IMR-90 (cell line): ENCODE data around the gene ZNF544. TPM values are rescaled to one million over a fixed set of nuclear protein-coding genes. Genes with fewer than 3 reads are reported as not detected.

Source experiments
- ATAC-seq: fragments of 200-7000 bp; cut with Tn5 transposase; 2 replicates; pipeline ENCODE4 v1.9.1; 2020; ENCODE audit warnings: low read depth, mild to moderate bottlenecking, moderate library complexity
- BruUV-seq: library from RNA; stranded (reverse); fragments of 400-500 nt; replicated peaks from 2 replicates; lab custom pipeline; 2021; lab: Mats Ljungman, UMichigan
- CTCF ChIA-PET: fragments of 300-600 bp; formaldehyde crosslinking; extraction: SDS; loops from one replicate; lab custom pipeline; 2021; ENCODE audit warnings: antibody characterized with exemption; lab: Yijun Ruan, JAX
- POLR2A ChIA-PET: fragments of 300-600 bp; sonication (Branson Sonifier 250); formaldehyde crosslinking; loops from one replicate; lab custom pipeline; 2022; ENCODE audit warnings: antibody characterized with exemption; ENCODE audit not compliant: unreplicated experiment; lab: Charles Lee
- DNase-seq: peaks from one replicate; pipeline ENCODE4 v3.0.0; 2013
- H2AFZ ChIP-seq: replicated peaks from 2 replicates; pipeline ENCODE3; 2013; ENCODE audit warnings: low read length, mild to moderate bottlenecking; ENCODE audit not compliant: poor library complexity
- H2AK5ac ChIP-seq: 2 replicates; pipeline ENCODE4 v1.6.1; 2013; ENCODE audit warnings: low read depth, low read length, inconsistent platforms
- H2AK9ac ChIP-seq: replicated peaks from 2 replicates; pipeline ENCODE3; 2013; ENCODE audit warnings: mild to moderate bottlenecking, low read depth, low read length, moderate library complexity; ENCODE audit not compliant: poor library complexity
- H2BK120ac ChIP-seq: 2 replicates; pipeline ENCODE4 v1.6.1; 2013; ENCODE audit warnings: low read depth, low read length, inconsistent platforms
- H2BK15ac ChIP-seq: 3 replicates; pipeline ENCODE4 v1.6.1; 2013; ENCODE audit warnings: low read depth, low read length, inconsistent platforms
- H2BK20ac ChIP-seq: 2 replicates; pipeline ENCODE4 v1.6.1; 2013; ENCODE audit warnings: low read depth, mild to moderate bottlenecking, inconsistent platforms, low read length, moderate library complexity
- H2BK5ac ChIP-seq: 2 replicates; pipeline ENCODE4 v1.6.1; 2013; ENCODE audit warnings: mild to moderate bottlenecking, low read depth, low read length, inconsistent platforms; ENCODE audit not compliant: poor library complexity, severe bottlenecking
- H3K14ac ChIP-seq: replicated peaks from 2 replicates; pipeline ENCODE4 v1.6.1; 2013; ENCODE audit warnings: low read depth, low read length, inconsistent platforms
- H3K18ac ChIP-seq: 2 replicates; pipeline ENCODE4 v1.6.1; 2013; ENCODE audit warnings: low read depth, low read length, control low read depth
- H3K23ac ChIP-seq: 2 replicates; pipeline ENCODE4 v1.6.1; 2013; ENCODE audit warnings: low read depth, low read length, inconsistent platforms
- H3K27ac ChIP-seq: 2 replicates; pipeline ENCODE4 v1.5.1; 2013; ENCODE audit warnings: mild to moderate bottlenecking, control low read depth, low read length; ENCODE audit not compliant: insufficient read depth
- H3K27me3 ChIP-seq: 2 replicates; pipeline ENCODE4 v1.6.1; 2013; ENCODE audit warnings: low read length; ENCODE audit not compliant: control insufficient read depth, insufficient read depth
- H3K36me3 ChIP-seq: 2 replicates; pipeline ENCODE4 v1.6.1; 2013; ENCODE audit warnings: low read length, mixed read lengths; ENCODE audit not compliant: control insufficient read depth, insufficient read depth
- H3K4ac ChIP-seq: 2 replicates; pipeline ENCODE4 v1.6.1; 2013; ENCODE audit warnings: low read depth, low read length, inconsistent platforms
- H3K4me1 ChIP-seq: 2 replicates; pipeline ENCODE4 v1.6.1; 2013; ENCODE audit warnings: low read length, mixed read lengths; ENCODE audit not compliant: control insufficient read depth, insufficient read depth
- H3K4me2 ChIP-seq: 2 replicates; pipeline ENCODE4 v1.6.1; 2013; ENCODE audit warnings: low read depth, mild to moderate bottlenecking, control low read depth, low read length, moderate library complexity
- H3K4me3 ChIP-seq: 2 replicates; pipeline ENCODE4 v1.5.1; 2013; ENCODE audit warnings: low read depth, mild to moderate bottlenecking, control low read depth, low read length, moderate library complexity; ENCODE audit not compliant: insufficient read depth
- H3K56ac ChIP-seq: 2 replicates; pipeline ENCODE4 v1.6.1; 2013; ENCODE audit warnings: low read length, inconsistent platforms; ENCODE audit not compliant: insufficient read depth; ENCODE audit errors: extremely low read depth
- H3K79me1 ChIP-seq, 2 experiments: 2 replicates each; pipeline ENCODE4 v1.6.1; 2013; ENCODE audit warnings: low read length in 2 of 2, inconsistent platforms in 1 of 2, low read depth in 1 of 2
- H3K9ac ChIP-seq: 2 replicates; pipeline ENCODE4 v1.6.1; 2013; ENCODE audit warnings: low read depth, low read length, control low read depth
- H3K9me1 ChIP-seq: 2 replicates; pipeline ENCODE4 v1.6.1; 2013; ENCODE audit warnings: low read length, inconsistent platforms; ENCODE audit not compliant: insufficient read depth
- H3K9me3 ChIP-seq: 2 replicates; pipeline ENCODE4 v1.6.1; 2013; ENCODE audit warnings: low read length; ENCODE audit not compliant: control insufficient read depth, insufficient read depth
- H4K20me1 ChIP-seq: 2 replicates; pipeline ENCODE4 v1.6.1; 2013; ENCODE audit warnings: low read length, inconsistent platforms; ENCODE audit not compliant: insufficient read depth
- H4K5ac ChIP-seq: 2 replicates; pipeline ENCODE4 v1.6.1; 2013; ENCODE audit warnings: mild to moderate bottlenecking, low read depth, low read length, control low read depth
- H4K8ac ChIP-seq, 2 experiments: 2 replicates each; pipeline ENCODE4 v1.6.1; 2013; ENCODE audit warnings: low read depth in 2 of 2, low read length in 2 of 2, control low read depth in 1 of 2, inconsistent platforms in 1 of 2
- H4K91ac ChIP-seq: 2 replicates; pipeline ENCODE4 v1.6.1; 2013; ENCODE audit warnings: low read depth, low read length, inconsistent platforms; ENCODE audit not compliant: insufficient read depth
- BHLHE40 ChIP-seq: fragments of 150-350 bp; IDR thresholded peaks from 2 replicates; pipeline ENCODE4 v1.6.1; 2016; ENCODE audit warnings: mild to moderate bottlenecking, low read depth, low read length
- CEBPB ChIP-seq: IDR thresholded peaks from 2 replicates; pipeline ENCODE4 v1.6.1; 2012; ENCODE audit warnings: low read depth, low read length, improper control_type of control experiment
- CHD1 ChIP-seq: IDR thresholded peaks from 2 replicates; pipeline ENCODE4 v1.6.1; 2012; ENCODE audit warnings: low read depth, low read length, improper control_type of control experiment
- CTCF ChIP-seq: conservative IDR thresholded peaks from 2 replicates; pipeline ENCODE4 v1.5.1; 2012; ENCODE audit warnings: mild to moderate bottlenecking, low read depth, low read length, improper control_type of control experiment
- ELK1 ChIP-seq: fragments of 150-350 bp; IDR thresholded peaks from 2 replicates; pipeline ENCODE4 v1.6.1; 2016; ENCODE audit warnings: low read depth, mild to moderate bottlenecking, low read length, moderate library complexity, borderline replicate concordance
- FOS ChIP-seq: fragments of 150-350 bp; IDR thresholded peaks from 2 replicates; pipeline ENCODE4 v1.6.1; 2016; ENCODE audit warnings: low read depth, low read length
- MAFK ChIP-seq: IDR thresholded peaks from 2 replicates; pipeline ENCODE4 v1.6.1; 2012; ENCODE audit warnings: low read depth, low read length, improper control_type of control experiment
- MAZ ChIP-seq: IDR thresholded peaks from 2 replicates; pipeline ENCODE4 v1.6.1; 2012; ENCODE audit warnings: low read depth, mild to moderate bottlenecking, low read length, improper control_type of control experiment, moderate library complexity, borderline replicate concordance
- MXI1 ChIP-seq: IDR thresholded peaks from 2 replicates; pipeline ENCODE4 v1.6.1; 2012; ENCODE audit warnings: low read depth, mild to moderate bottlenecking, low read length, moderate library complexity, borderline replicate concordance
- NFE2L2 ChIP-seq: fragments of 150-350 bp; IDR thresholded peaks from 2 replicates; pipeline ENCODE4 v1.6.1; 2016; ENCODE audit warnings: low read depth, mild to moderate bottlenecking, low read length
- POLR2A ChIP-seq: IDR thresholded peaks from 2 replicates; pipeline ENCODE4 v1.6.1; 2012; ENCODE audit warnings: mild to moderate bottlenecking, low read depth, low read length
- RAD21 ChIP-seq: IDR thresholded peaks from 2 replicates; pipeline ENCODE4 v1.6.1; 2012; ENCODE audit warnings: low read length, improper control_type of control experiment
- RCOR1 ChIP-seq: IDR thresholded peaks from 2 replicates; pipeline ENCODE4 v1.6.1; 2012; ENCODE audit warnings: mild to moderate bottlenecking, low read length, improper control_type of control experiment; ENCODE audit not compliant: insufficient replicate concordance
- RFX5 ChIP-seq: IDR thresholded peaks from 2 replicates; pipeline ENCODE4 v1.8.0; 2012; ENCODE audit warnings: low read depth, mild to moderate bottlenecking, low read length, moderate library complexity
- SMC3 ChIP-seq: fragments of 150-350 bp; IDR thresholded peaks from 2 replicates; pipeline ENCODE4 v1.6.1; 2016; ENCODE audit warnings: low read depth, mild to moderate bottlenecking, antibody characterized with exemption, low read length, moderate library complexity
- USF2 ChIP-seq: fragments of 150-350 bp; IDR thresholded peaks from 2 replicates; pipeline ENCODE4 v1.6.1; 2017; ENCODE audit warnings: mild to moderate bottlenecking, antibody characterized with exemption, low read length, low read depth
- WGBS, 2 experiments: methylation state at CpG; one replicate each; pipeline versions ENCODE4 v1.1.5 to v1.1.7; 2013; ENCODE audit warnings: missing lambda C conversion rate in 2 of 2; ENCODE audit not compliant: insufficient read length in 1 of 2; ENCODE audit errors: extremely low coverage in 2 of 2; 5-methylcytosine and 5-hydroxymethylcytosine counted together
- dilution Hi-C: fragments of 300-500 bp; cut with HindIII; formaldehyde crosslinking; loops from one replicate; pipeline ENCODE4 v1.14.3; 2018; ENCODE audit warnings: low sequenced_read_pairs; ENCODE audit not compliant: unreplicated experiment
- in situ Hi-C: fragments of 300-500 bp; cut with MboI; formaldehyde crosslinking; loops from 3 replicates; pipeline ENCODE4 v1.14.3; 2019; ENCODE audit warnings: low sequenced_read_pairs, inconsistent platforms, mixed read lengths
- intact Hi-C: fragments of 100-400 bp; cut with micrococcal nuclease; formaldehyde crosslinking; loops from 2 replicates; pipeline ENCODE4 v1.10.0; 2022
- polyA plus RNA-seq, 3 experiments: library from polyadenylated mRNA; depleted of rRNA; stranded (reverse); fragments of >200 nt; gene quantifications; 2 replicates each; pipeline ENCODE4 v1.2.3, GENCODE V29; 2012; ENCODE audit warnings: low replicate concordance in 1 of 3
- total RNA-seq: library from RNA; depleted of rRNA; stranded (reverse); fragments of >200 nt; gene quantifications from 2 replicates; pipeline ENCODE4 v1.2.3, GENCODE V29; 2012

The ZNF544 gene
- total and polyA plus RNA-seq, 2 of the 4 experiments (the other 2 are of a cell fraction): 19.3 to 45.9 TPM

GRCh38 chr19:58217069-58217481 lies 11.6 kb upstream of the ZNF544 start:
- intact Hi-C loops (no loop called here), dilution Hi-C loops (no loop called here), in situ Hi-C loops (no loop called here)
- no peak for DNase-seq
- Histone ChIP-seq H4K20me1 (no peaks in the 10 kb centered on the region), H3K4me1 (no peaks in the 10 kb centered on the region), H2AFZ (no peak overlapping the region), H2BK120ac (no peak overlapping the region), H3K27me3 (no peaks in the 10 kb centered on the region), H3K4me2 (no peak overlapping the region), H3K4ac (no peak overlapping the region), H3K56ac (no peak overlapping the region), H2BK20ac (no peak overlapping the region), H3K9me3 (peaks cover 67% of the 10 kb centered on the region), H2BK15ac (no peak overlapping the region), H2AK9ac (no peak overlapping the region), H2AK5ac (no peak overlapping the region), H3K4me3 (no peak overlapping the region), H4K5ac (no peak overlapping the region), H3K9me1 (no peaks in the 10 kb centered on the region), H3K36me3 (peaks cover 17% of the 10 kb centered on the region), H2BK5ac (no peak overlapping the region), H3K18ac (no peak overlapping the region), H3K23ac (no peak overlapping the region), H3K14ac (no peak overlapping the region), H4K8ac (no peak overlapping the region), H4K91ac (no peak overlapping the region), H3K27ac (no peak overlapping the region), H3K9ac (no peak overlapping the region), H3K79me1 (no peaks in the 10 kb centered on the region)
- ATAC-seq: no peak
- no TSS peak for BruUV-seq
- 65% methylated on average over 18 of the region's 34 CpGs; no CpG with 5 or more reads in 1 of the 2 experiments for WGBS, 2 experiments
- no peak for TF ChIP-seq POLR2A
- TF ChIP-seq CEBPB: no peak
- no peak for TF ChIP-seq ELK1
- TF ChIP-seq RCOR1: no peak
- TF ChIP-seq CTCF: no peak
- no peak for TF ChIP-seq MXI1
- no peak for TF ChIP-seq SMC3
- TF ChIP-seq MAZ: no peak
- TF ChIP-seq RAD21: no peak
- TF ChIP-seq CHD1: no peak
- TF ChIP-seq MAFK: no peak
- TF ChIP-seq USF2: no peak
- no peak for TF ChIP-seq BHLHE40
- no peak for TF ChIP-seq RFX5
- no peak for TF ChIP-seq FOS
- TF ChIP-seq NFE2L2: no peak
- POLR2A ChIA-PET: no interaction called here
- CTCF ChIA-PET: no interaction called here
